ENCODE results near the gene OTUB2. TPM values are rescaled to one million over a fixed set of nuclear protein-coding genes. Genes with fewer than 3 reads are reported as not detected.
A peak's percentile ranks its signal among the peaks of the same experiment; 100 is the strongest.

Gene OTUB2
- total RNA-seq, 3 donors from 2014 or later (not counting 1 experiment from before 2014, with no cell fraction given) = 0.09 to 0.13 TPM; not detected in 1

DNA sequence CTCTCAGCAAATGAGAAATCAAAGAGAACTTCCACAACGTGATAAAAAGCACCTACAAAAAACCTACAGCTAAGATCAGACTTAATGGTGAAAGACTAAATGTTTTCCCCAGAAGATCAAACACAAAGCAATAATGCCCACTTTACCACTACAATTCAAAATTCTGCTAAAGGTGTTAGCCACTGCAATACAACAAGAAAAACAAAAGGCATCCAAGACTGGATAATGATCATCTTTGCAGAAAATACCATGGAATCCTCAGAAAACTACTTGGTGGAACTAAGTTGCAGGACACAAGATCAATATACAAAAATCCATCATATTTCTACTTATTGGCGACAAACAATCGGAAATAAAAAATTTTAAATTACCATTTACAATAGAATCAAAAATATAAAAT, 48.4 kb downstream of the OTUB2 start:
- Histone ChIP-seq H3K27me3 (ENCODE audit: control insufficient read depth, insufficient read depth, low read length) (no peaks in the 10 kb centered on the region), H3K4me1 (ENCODE audit: control insufficient read depth, insufficient read depth, low read length) (peaks cover 17% of the 10 kb centered on the region), H3K36me3 (ENCODE audit: control insufficient read depth, insufficient read depth, low read length) (peaks cover 27% of the 10 kb centered on the region), H3K9me3 (ENCODE audit: control insufficient read depth, insufficient read depth, low read length) (no peaks in the 10 kb centered on the region), H3K27ac (ENCODE audit: low read length) (no peak overlapping the region), H3K4me3 (ENCODE audit: low read length) (no peak overlapping the region)
- Mint-ChIP-seq H3K36me3 (peaks cover 15% of the 10 kb centered on the region), H3K4me1 (peaks cover 50 to 73% of the 10 kb centered on the region in 2 donors), H3K27ac (peak overlapping the region; percentile 1 to 21), H3K9me3 (peaks cover 0 to 7% of the 10 kb centered on the region in 2 donors), H3K4me3 (no peak overlapping the region), H3K27me3 (ENCODE audit: low read depth in 2 of 2) (no peaks in the 10 kb centered on the region)
- intact Hi-C loops (cut with micrococcal nuclease) = no loop called here
- DNase-seq = no peak
- TF ChIP-seq, protein P1, sequence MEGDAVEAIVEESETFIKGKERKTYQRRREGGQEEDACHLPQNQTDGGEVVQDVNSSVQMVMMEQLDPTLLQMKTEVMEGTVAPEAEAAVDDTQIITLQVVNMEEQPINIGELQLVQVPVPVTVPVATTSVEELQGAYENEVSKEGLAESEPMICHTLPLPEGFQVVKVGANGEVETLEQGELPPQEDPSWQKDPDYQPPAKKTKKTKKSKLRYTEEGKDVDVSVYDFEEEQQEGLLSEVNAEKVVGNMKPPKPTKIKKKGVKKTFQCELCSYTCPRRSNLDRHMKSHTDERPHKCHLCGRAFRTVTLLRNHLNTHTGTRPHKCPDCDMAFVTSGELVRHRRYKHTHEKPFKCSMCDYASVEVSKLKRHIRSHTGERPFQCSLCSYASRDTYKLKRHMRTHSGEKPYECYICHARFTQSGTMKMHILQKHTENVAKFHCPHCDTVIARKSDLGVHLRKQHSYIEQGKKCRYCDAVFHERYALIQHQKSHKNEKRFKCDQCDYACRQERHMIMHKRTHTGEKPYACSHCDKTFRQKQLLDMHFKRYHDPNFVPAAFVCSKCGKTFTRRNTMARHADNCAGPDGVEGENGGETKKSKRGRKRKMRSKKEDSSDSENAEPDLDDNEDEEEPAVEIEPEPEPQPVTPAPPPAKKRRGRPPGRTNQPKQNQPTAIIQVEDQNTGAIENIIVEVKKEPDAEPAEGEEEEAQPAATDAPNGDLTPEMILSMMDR (IDR thresholded peaks at IDR 0.05) = no peak
- WGBS (ENCODE audit: insufficient coverage) = 83% methylated on average over 1 of the region's 3 CpGs
- ATAC-seq = no peak

DNA sequence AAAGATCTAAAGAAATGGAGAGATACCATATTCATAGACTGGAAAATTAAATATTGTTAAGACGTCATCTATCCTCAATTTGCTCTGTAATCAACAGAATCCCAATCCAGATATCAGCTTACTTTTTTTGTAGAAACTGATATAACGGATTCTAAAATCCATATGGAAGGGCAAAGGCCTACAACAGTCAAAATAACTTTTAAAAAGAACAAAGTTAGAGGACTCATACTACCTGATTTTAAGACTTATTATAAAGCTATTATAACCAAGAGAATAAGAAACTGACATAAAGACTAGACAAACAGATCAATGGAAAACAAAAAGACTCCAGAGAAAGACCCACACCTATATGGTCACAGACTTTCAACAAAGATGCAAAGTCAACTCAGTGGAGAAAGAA, 48.9 kb downstream of the OTUB2 start:
- ATAC-seq = no peak
- no peak for DNase-seq
- Mint-ChIP-seq H3K27me3 (ENCODE audit: low read depth in 2 of 2) (no peaks in the 10 kb centered on the region), H3K36me3 (peaks cover 15% of the 10 kb centered on the region), H3K4me1 (peaks cover 50 to 73% of the 10 kb centered on the region in 2 donors), H3K4me3 (peak overlapping the region; percentile 41), H3K27ac (peak overlapping the region in 1 of 2 donors; percentile 47), H3K9me3 (peaks cover 0 to 7% of the 10 kb centered on the region in 2 donors)
- no peaks in the 10 kb centered on the region for H3K9me3 ChIP-seq (ENCODE audit: control insufficient read depth, insufficient read depth, low read length)
- H3K36me3 ChIP-seq (ENCODE audit: control insufficient read depth, insufficient read depth, low read length) = peaks cover 27% of the 10 kb centered on the region
- H3K4me3 ChIP-seq (ENCODE audit: low read length) = no peak overlapping the region
- no CpG with 5 or more reads among the region's 2 CpGs for WGBS (ENCODE audit: insufficient coverage)
- TF ChIP-seq, protein P1 (IDR thresholded peaks at IDR 0.05) = no peak
- intact Hi-C loops (cut with micrococcal nuclease) = no loop called here
- H3K27ac ChIP-seq (ENCODE audit: low read length) = no peak overlapping the region
- peaks cover 20% of the 10 kb centered on the region for H3K4me1 ChIP-seq (ENCODE audit: control insufficient read depth, insufficient read depth, low read length)
- H3K27me3 ChIP-seq (ENCODE audit: control insufficient read depth, insufficient read depth, low read length) = no peaks in the 10 kb centered on the region

- TF ChIP-seq, protein P1 (IDR thresholded peaks at IDR 0.05) = no peak
- Mint-ChIP-seq H3K27ac (peak overlapping the region in 1 of 2 donors; percentile 68), H3K9me3 (peaks cover 0 to 4% of the 10 kb centered on the region in 2 donors), H3K36me3 (peaks cover 15% of the 10 kb centered on the region), H3K27me3 (ENCODE audit: low read depth in 2 of 2) (no peaks in the 10 kb centered on the region), H3K4me1 (peaks cover 48 to 74% of the 10 kb centered on the region in 2 donors), H3K4me3 (peak overlapping the region; percentile 19)
- H3K27ac ChIP-seq (ENCODE audit: low read length) = no peak overlapping the region
- peaks cover 27% of the 10 kb centered on the region for H3K36me3 ChIP-seq (ENCODE audit: control insufficient read depth, insufficient read depth, low read length)
- no peaks in the 10 kb centered on the region for H3K9me3 ChIP-seq (ENCODE audit: control insufficient read depth, insufficient read depth, low read length)
- H3K4me1 ChIP-seq (ENCODE audit: control insufficient read depth, insufficient read depth, low read length) = peaks cover 24% of the 10 kb centered on the region
- no peak for ATAC-seq
- H3K4me3 ChIP-seq (ENCODE audit: low read length) = no peak overlapping the region
- H3K27me3 ChIP-seq (ENCODE audit: control insufficient read depth, insufficient read depth, low read length) = no peaks in the 10 kb centered on the region
- intact Hi-C loops (cut with micrococcal nuclease) = no loop called here
- no peak for DNase-seq
- WGBS (ENCODE audit: insufficient coverage) = 88% methylated on average over 7 of the region's 7 CpGs
Measured at GRCh38 chr14:94077111-94077821, 51.1 kb downstream of the OTUB2 start.

All from natural killer cell (primary cell).